GM19467 (cell line): Measurements from ENCODE around the gene NRG2.

Source experiments
- ATAC-seq: cut with Tn5 transposase; IDR thresholded peaks from one replicate; pipeline ENCODE4 v1.9.1; 2021; ENCODE audit warnings: mild to moderate bottlenecking, moderate library complexity; ENCODE audit not compliant: unreplicated experiment

Gene NRG2

GRCh38 chr5:139910036-139910435, 133.1 kb downstream of the NRG2 start:
- no peak for ATAC-seq

GRCh38 chr5:139908749-139909148, 134.3 kb downstream of the NRG2 start:
- no peak for ATAC-seq

DNA sequence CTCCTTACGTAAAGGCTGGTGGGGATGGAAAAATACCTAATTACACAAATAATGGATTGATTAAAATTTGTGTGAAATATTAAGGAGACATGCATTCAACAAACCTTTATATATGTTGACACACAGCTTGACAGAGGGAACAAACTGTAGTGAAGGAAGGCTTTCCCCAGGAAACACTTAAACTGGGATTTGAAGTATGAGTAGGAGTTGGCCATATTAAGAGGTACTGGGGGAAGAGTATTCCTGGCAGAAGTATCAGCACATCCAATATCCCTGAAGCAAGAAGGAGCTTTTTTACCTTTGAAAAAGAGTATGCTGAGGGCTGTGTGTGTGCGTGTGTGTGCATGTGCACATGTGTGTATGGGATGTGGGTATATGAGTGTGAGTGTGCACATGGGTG, 136.4 kb downstream of the NRG2 start:
- ATAC-seq = no peak

- no peak for ATAC-seq
Measured at GRCh38 chr5:139904816-139905661, 138.1 kb downstream of the NRG2 start.

- no peak for ATAC-seq
Measured at GRCh38 chr5:139904566-139904815, 138.6 kb downstream of the NRG2 start.

- no peak for ATAC-seq
Measured at GRCh38 chr5:139903795-139904565, 139.1 kb downstream of the NRG2 start.

- ATAC-seq = no peak
Measured at GRCh38 chr5:139903450-139903794, 139.7 kb downstream of the NRG2 start.

- ATAC-seq = no peak
Measured at GRCh38 chr5:139901986-139902385, 141.1 kb downstream of the NRG2 start.

DNA sequence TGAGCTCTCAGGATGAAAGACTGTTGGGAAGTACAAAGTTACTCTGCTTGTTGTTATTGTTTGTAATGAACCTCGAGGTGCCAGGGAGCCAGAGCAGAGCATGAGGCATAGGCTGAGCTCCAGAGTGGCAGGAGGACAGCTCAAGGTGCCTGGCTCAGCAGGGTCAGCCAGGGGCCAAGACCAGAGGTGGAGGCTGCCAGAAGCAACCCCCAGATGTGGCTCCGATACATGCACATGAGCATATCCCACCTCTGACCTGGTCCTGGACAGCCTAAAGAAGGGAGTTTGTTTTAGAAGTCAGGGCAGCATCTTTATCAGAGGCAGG, 141.9 kb downstream of the NRG2 start:
- ATAC-seq = no peak

DNA sequence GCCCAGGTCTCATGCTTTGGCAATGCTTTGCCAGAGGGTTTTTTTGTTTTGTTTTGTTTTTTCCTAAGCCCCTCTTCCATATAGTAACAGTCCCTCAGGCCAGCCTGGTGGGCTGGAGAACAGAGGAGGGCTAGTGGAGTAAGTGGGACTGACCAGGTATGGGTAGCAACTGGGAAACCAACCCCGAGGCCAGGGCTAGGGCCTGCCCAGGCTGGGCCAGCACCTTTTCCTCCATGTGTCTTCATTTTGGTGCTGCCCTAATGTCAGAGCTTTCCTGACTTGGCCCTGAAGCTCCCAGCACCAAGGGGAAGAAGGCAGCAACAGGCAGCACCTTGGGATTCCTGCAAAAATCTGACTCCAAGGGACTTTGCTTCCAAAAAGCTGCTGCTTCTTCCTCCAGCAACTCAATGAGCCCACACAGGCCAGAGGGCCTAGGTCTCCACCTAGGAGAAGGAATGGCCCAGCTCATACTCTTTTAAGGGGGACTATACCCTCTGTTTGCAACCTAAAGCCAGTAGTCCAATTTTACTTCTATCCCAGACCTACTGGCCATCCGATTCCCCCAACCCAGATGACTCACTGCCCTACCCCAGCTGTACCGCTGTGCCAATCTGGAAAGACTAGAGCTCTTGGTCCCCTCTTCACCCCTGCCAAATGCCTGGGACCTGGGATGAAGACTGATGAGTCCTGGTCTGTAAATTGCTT, 142.4 kb downstream of the NRG2 start:
- ATAC-seq = no peak

DNA sequence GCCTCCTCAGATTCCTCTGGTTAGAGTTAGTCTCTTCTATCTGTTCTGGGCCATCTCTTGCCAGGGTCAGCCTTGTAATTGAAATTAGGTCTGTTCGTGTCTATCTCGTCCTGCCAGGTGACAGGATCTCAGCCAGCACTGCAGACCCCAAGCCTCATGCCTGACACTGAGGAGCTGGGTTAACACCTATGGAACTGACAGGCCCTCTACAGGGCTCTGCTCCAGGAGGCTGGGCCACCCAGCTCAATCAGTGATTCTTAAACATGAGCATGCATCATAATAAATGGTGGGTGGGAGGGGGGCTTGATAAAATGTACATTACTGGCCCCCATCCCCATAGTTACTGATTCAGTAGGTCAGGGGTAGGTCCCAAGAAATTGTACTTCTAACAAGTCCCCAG, 144.1 kb downstream of the NRG2 start:
- no peak for ATAC-seq

- no peak for ATAC-seq
Measured at GRCh38 chr5:139897982-139898381, 145.1 kb downstream of the NRG2 start.

DNA sequence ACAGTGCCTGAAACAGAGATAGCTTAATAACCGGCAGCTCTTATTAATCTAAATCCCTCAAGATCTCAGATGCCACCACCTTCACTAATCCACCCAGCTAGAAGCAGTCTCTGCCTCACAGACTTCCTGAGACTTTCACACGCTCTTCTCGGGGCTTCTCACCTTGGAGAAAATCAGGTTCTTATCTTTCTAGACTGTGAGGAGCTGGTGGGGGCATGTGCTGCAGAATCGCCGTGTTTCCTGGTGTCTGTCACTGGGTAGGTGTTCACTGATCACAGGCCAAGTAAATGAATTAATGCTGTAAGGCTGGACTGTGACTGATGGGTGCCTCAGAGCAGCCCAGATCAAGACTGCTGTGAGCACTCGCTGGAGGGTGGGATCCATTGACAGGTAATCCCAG, 145.8 kb downstream of the NRG2 start:
- ATAC-seq = no peak

DNA sequence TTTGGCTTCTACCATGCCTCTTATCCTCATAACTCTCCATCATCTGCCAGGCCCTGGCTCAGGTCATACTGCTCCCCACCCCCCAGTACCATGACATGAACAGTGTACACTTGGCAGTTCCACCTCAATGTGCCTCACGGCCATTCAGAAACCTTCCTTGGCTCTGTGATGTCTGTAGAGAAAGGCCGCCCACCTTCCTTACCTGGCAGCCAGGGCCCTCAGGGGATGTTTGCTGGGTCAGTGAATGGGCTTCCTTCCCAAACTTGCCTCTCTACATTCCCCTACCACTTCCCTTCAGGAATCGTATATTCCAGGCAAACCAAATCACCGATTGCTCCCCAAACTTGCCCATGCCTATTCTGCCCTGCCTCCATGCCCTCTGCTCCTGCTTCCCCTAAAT, 146.4 kb downstream of the NRG2 start:
- no peak for ATAC-seq

DNA sequence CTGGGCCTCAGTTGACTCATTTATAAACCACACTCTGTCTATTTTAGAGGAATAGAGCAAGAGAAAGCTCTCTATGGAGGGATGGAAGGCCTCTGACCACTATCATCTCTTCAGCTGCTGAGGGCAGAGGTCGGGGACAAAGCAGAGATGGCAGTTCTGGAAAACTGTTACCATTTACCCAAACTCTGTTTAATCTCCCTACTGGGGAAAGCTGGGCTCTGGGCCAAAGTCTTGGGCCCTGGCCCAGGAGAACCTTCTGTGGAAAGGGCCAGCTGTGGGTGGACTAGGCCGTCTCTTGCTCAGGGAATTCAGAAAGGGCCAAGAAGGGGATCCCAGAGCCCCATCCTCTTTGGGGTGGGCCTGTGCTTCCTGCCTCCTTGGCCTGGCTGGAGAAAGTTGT, 147.5 kb downstream of the NRG2 start:
- ATAC-seq = no peak

GRCh38 chr5:139895046-139895445, 148.1 kb downstream of the NRG2 start:
- ATAC-seq = no peak

DNA sequence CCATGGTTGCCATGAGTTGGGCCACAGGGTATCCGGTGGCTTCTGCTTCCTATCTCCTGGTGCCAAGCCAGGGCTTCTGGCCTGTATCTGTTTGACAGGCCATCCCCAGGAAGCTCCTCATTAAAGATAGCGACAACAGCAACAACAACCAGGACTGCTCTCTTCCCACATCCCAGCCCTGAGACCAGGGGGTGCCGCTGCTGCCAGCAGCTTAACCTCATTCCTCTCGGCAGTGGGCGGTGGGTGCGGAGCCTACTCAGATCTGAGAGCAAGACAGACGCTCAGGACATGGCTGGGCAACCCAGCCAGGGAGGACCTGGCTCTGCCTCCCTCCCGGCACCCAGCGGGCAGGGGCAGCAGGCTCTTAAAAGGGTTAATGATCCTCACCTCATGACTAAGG, 149.2 kb downstream of the NRG2 start:
- ATAC-seq = no peak

DNA sequence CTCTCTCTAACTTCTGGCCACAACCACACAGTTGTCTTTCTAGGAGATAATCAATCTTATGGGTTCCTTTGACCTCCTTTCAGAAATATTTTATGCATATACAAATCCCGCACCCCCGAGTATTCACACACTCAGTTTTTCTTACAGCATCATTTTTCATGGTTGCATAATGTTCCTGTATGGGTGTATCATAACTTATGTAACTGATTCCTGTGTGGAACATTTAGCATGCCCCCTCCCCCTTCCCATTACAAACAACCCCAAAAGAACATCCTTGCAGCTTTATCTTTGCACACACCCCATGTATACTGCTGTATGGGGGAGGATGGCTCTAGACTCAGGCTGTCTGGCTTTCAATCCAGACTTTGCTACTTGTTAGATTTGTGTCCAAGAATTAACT, 153.7 kb downstream of the NRG2 start:
- ATAC-seq = no peak

GRCh38 chr5:139888370-139888769, 154.7 kb downstream of the NRG2 start:
- ATAC-seq = no peak

- no peak for ATAC-seq
Measured at GRCh38 chr5:139886213-139886612, 156.9 kb downstream of the NRG2 start.

GRCh38 chr5:139885857-139886208, 157.3 kb downstream of the NRG2 start:
- no peak for ATAC-seq

DNA sequence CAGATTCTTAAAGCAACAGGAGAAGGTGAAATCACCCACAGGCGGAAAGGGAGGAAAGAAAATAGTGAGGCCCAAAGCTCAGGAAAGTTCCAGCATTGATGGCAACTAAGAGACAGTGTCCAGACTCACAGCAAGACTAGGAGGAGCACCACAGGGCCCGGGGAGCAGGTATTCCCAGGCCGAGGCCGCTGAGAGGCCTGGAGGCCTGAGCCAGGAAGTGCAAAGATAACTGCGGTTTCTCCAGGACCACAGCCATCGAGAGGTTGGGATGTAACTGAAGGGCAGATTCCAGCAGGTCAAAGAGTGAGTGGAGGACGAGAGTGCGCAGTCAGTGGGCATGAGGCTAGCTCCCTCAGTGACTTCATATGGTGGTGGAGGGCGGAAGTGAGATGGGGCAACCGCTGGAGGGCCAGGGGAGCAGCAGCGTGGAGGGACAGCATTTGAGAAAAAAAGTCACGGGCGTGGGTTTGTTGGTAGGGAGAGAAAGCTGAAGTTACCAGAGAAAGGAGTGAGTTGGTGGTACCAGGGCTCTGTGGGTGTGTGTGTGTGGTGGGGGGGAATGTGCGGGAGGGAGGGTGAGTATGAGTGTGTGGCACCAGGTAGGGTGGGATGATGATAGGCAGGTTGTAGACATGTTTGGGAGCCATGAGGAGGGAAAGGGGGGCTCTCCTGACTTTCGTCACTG, 157.8 kb downstream of the NRG2 start:
- no peak for ATAC-seq
